OCI-LY3 (cell line): ENCODE data around the gene TTC39A.
"Not testable (repeated sequence)": the region's sequence is repeated elsewhere in the genome, so short reads cannot be mapped to it uniquely, and the experiment has no call there.

Source experiments
- H2AFZ ChIP-seq: fragments of 200-600, 300-600 bp; shearing (Covaris generic); 2 replicates; pipeline ENCODE4 v1.6.0; 2014; ENCODE audit warnings: antibody characterized with exemption, low read depth, low read length
- H3K27ac ChIP-seq: fragments of 200-600, 300-600 bp; sonication (generic); 2 replicates; pipeline ENCODE4 v1.5.1; 2014; ENCODE audit warnings: mild to moderate bottlenecking, low read length, moderate library complexity, mixed read lengths
- H3K27me3 ChIP-seq: fragments of 200-600, 300-600 bp; sonication (generic); 2 replicates; pipeline ENCODE4 v1.6.1; 2014; ENCODE audit warnings: low read depth, low read length, mixed read lengths
- H3K36me3 ChIP-seq: fragments of 200-600, 300-600 bp; sonication (generic); replicated peaks from 2 replicates; pipeline ENCODE3; 2014; ENCODE audit warnings: low read depth, low read length, mixed read lengths
- H3K4me1 ChIP-seq: fragments of 300-600, 200-600 bp; sonication (generic); 2 replicates; pipeline ENCODE4 v1.6.1; 2014; ENCODE audit warnings: low read length, mixed read lengths
- H3K4me2 ChIP-seq: fragments of 200-600, 300-600 bp; sonication (generic); 2 replicates; pipeline ENCODE4 v1.6.1; 2014; ENCODE audit warnings: low read length, mixed read lengths
- H3K4me3 ChIP-seq: fragments of 300-600, 200-600 bp; sonication (generic); 2 replicates; pipeline ENCODE4 v1.5.1; 2014; ENCODE audit warnings: antibody characterized with exemption, mild to moderate bottlenecking, low read length, moderate library complexity
- H3K79me2 ChIP-seq: fragments of 300-600, 200-600 bp; shearing (Covaris generic); 2 replicates; pipeline ENCODE4 v1.6.1; 2014; ENCODE audit warnings: mild to moderate bottlenecking, low read length, mixed read lengths
- H3K9ac ChIP-seq: fragments of 300-600, 200-600 bp; shearing (Covaris generic); 2 replicates; pipeline ENCODE4 v1.6.0; 2014; ENCODE audit warnings: mild to moderate bottlenecking, low read length, moderate library complexity
- H3K9me3 ChIP-seq: fragments of 200-600, 300-600 bp; shearing (Covaris generic); 2 replicates; pipeline ENCODE4 v1.6.1; 2014; ENCODE audit warnings: low read length, mixed read lengths; ENCODE audit not compliant: insufficient read depth
- H4K20me1 ChIP-seq: fragments of 200-600, 300-600 bp; sonication (generic); 2 replicates; pipeline ENCODE4 v1.6.1; 2016; ENCODE audit warnings: low read length, mixed read lengths; ENCODE audit not compliant: insufficient read depth
- EZH2phosphoT487 ChIP-seq: fragments of 200-600 bp; shearing (Covaris generic); IDR thresholded peaks from 2 replicates; pipeline ENCODE4 v1.6.1; 2018; ENCODE audit warnings: antibody characterized with exemption, mixed run types, low read depth
- TF ChIP-seq, protein P1 (sequence below): fragments of 200-600, 300-600 bp; sonication (generic); IDR thresholded peaks from 2 replicates; pipeline ENCODE4 v1.5.1; 2014; ENCODE audit warnings: antibody characterized with exemption, low read length, low read depth

The TTC39A gene

DNA sequence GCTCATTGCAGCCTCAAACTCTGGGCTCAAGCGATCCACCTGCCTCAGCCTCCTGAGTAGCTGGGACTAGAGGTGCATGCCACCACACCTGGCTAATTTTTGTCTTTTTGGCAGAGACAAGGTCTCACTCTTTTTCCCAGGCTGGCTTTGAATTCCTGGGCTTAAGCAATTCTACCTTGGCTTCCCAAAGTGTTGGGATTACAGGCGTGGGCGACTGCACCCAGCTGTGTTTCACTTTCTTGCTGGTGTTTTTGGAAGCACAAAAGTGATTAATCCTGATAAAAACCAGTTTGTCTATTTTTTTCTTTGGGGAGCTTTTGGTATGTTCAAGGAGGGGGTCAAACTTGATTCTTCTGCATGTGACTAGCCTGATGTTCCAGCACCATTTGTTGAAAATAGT lies 75.0 kb downstream of the TTC39A start:
- no peak for TF ChIP-seq EZH2phosphoT487
- TF ChIP-seq, protein P1, sequence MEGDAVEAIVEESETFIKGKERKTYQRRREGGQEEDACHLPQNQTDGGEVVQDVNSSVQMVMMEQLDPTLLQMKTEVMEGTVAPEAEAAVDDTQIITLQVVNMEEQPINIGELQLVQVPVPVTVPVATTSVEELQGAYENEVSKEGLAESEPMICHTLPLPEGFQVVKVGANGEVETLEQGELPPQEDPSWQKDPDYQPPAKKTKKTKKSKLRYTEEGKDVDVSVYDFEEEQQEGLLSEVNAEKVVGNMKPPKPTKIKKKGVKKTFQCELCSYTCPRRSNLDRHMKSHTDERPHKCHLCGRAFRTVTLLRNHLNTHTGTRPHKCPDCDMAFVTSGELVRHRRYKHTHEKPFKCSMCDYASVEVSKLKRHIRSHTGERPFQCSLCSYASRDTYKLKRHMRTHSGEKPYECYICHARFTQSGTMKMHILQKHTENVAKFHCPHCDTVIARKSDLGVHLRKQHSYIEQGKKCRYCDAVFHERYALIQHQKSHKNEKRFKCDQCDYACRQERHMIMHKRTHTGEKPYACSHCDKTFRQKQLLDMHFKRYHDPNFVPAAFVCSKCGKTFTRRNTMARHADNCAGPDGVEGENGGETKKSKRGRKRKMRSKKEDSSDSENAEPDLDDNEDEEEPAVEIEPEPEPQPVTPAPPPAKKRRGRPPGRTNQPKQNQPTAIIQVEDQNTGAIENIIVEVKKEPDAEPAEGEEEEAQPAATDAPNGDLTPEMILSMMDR: no peak
- H3K9ac ChIP-seq: no peak overlapping the region
- no peak overlapping the region for H3K4me2 ChIP-seq
- H3K27me3 ChIP-seq: no peaks in the 10 kb centered on the region
- H2AFZ ChIP-seq: no peak overlapping the region
- H3K4me1 ChIP-seq: no peaks in the 10 kb centered on the region
- H3K79me2 ChIP-seq: no peaks in the 10 kb centered on the region
- H3K4me3 ChIP-seq: no peak overlapping the region
- H4K20me1 ChIP-seq: no peaks in the 10 kb centered on the region; the same call in 1 of the 2 replicates
- H3K9me3 ChIP-seq: no peaks in the 10 kb centered on the region
- H3K36me3 ChIP-seq: no peaks in the 10 kb centered on the region
- no peak overlapping the region for H3K27ac ChIP-seq

DNA sequence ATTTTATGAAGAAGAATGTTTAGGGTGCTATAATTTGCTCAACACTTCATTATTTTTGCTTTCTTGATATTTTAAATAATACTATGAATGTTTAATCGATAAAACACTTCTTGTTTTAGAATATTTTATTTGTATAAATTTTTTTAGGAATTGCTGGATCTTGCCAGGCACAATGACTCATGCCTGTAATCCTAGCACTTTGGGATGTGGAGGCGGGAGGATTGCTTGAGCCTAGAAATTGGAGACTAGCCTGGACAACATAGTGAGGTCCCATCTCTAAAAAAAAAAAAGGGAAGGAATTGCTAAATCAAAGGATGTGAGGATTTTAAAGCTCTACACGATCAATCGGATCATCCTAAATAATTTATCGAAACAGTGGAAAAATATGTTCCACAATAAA lies 76.7 kb downstream of the TTC39A start:
- Histone ChIP-seq H3K4me1 (no peaks in the 10 kb centered on the region), H4K20me1 (peaks cover 3% of the 10 kb centered on the region), H3K4me3 (no peak overlapping the region), H2AFZ (no peak overlapping the region), H3K4me2 (no peak overlapping the region), H3K36me3 (no peaks in the 10 kb centered on the region), H3K79me2 (peaks cover 4% of the 10 kb centered on the region; the same call in 1 of the 2 replicates), H3K27me3 (no peaks in the 10 kb centered on the region), H3K27ac (no peak overlapping the region), H3K9ac (no peak overlapping the region), H3K9me3 (no peaks in the 10 kb centered on the region)
- TF ChIP-seq, protein P1: no peak
- no peak for TF ChIP-seq EZH2phosphoT487

DNA sequence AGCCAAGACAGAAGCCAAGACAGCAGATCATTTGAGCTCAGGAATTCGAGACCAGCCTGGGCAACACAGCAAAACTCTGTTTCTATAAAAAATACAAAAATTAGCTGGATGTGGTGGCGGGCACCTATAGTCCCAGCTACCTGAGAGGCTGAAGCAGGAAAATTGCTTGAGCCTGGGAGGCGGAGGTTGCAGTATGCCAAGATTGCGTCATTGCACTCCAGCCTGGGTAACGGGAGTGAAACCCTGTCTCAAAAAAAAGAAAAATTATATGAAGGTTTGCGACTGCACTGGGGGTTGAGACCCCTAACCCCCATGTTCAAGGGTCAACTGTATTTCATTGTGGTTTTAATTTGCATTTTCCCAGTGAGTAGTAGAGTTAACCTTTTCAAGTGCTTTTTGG lies 78.0 kb downstream of the TTC39A start:
- Histone ChIP-seq H3K9ac (no peak overlapping the region), H2AFZ (no peak overlapping the region), H3K27ac (no peak overlapping the region), H3K27me3 (no peaks in the 10 kb centered on the region), H3K9me3 (no peaks in the 10 kb centered on the region), H3K4me3 (no peak overlapping the region), H3K36me3 (no peaks in the 10 kb centered on the region), H3K4me2 (no peak overlapping the region), H3K4me1 (no peaks in the 10 kb centered on the region), H4K20me1 (peaks cover 3% of the 10 kb centered on the region), H3K79me2 (peaks cover 4% of the 10 kb centered on the region; the same call in 1 of the 2 replicates)
- TF ChIP-seq, protein P1: no peak
- TF ChIP-seq EZH2phosphoT487: no peak

DNA sequence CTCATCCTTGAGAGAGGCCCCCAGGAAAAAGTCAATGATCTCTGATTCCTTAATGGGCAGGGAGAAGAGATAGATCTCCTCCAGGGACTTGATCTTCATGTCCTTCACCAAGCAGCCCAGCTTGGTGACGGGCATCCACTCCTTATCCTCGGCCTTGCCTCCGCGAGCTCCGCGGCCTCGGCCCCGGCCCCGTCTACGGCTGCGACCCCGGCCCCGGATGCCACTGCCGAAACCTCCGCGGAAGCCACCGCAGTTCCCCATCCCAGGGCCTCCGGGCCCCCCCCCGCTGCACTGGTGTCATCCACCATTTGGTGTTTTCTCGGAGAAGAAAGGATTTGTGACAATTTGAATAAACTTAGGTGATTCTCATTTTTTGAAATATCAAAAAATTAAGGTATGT lies 79.2 kb downstream of the TTC39A start:
- H3K4me1 ChIP-seq, H3K27ac ChIP-seq, H3K9ac ChIP-seq, H3K9me3 ChIP-seq, H4K20me1 ChIP-seq, H3K4me2 ChIP-seq, H3K79me2 ChIP-seq, H3K4me3 ChIP-seq, H3K36me3 ChIP-seq, H2AFZ ChIP-seq, H3K27me3 ChIP-seq: not testable (repeated sequence)

DNA sequence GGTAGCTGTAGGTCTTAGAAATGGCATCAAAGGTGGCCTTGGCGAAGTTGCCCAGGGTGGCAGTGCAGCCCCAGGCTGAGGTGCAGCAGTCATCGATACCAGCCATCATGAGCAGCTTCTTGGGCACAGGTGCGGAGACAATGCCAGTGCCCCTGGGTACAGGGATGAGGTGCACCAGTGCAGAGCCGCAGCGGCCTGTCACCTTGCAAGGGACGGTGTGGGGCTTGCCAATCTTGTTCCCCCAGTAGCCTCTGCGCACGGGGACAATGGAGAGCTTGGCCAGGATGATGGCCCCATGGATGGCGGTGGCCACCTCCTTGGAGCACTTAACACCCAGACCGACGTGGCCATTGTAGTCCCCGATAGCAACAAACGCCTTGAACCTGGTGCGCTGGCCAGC lies 79.6 kb downstream of the TTC39A start:
- H3K4me2 ChIP-seq, H3K27me3 ChIP-seq, H4K20me1 ChIP-seq, H3K9ac ChIP-seq, H3K4me3 ChIP-seq, H2AFZ ChIP-seq, H3K9me3 ChIP-seq, H3K4me1 ChIP-seq, H3K79me2 ChIP-seq, H3K27ac ChIP-seq, H3K36me3 ChIP-seq: not testable (repeated sequence)
